AG09319 (cell line): ENCODE measurements around the gene PTPRU.

ENCODE experiments used
- DNase-seq: peaks from one replicate; pipeline ENCODE4 v3.0.0-alpha.2; 2010; ENCODE audit warnings: low read depth; ENCODE audit errors: extremely low read depth
- CTCF ChIP-seq: IDR thresholded peaks from 2 replicates; pipeline ENCODE4 v1.5.1; 2011; ENCODE audit warnings: low read depth, mild to moderate bottlenecking, inconsistent platforms, low read length, moderate library complexity

PTPRU gene

GRCh38 chr1:29324771-29325351 lies 88.5 kb downstream of the PTPRU start:
- DNase-seq, result no peak
- TF ChIP-seq CTCF, result no peak

GRCh38 chr1:29325675-29326074 lies 89.4 kb downstream of the PTPRU start:
- DNase-seq, result no peak
- no peak for TF ChIP-seq CTCF

- TF ChIP-seq CTCF, result no peak
- DNase-seq, result no peak
These were observed 89.8 kb downstream of the PTPRU start for GRCh38 chr1:29326123-29326522.

- no peak for DNase-seq
- no peak for TF ChIP-seq CTCF
These were observed 91.1 kb downstream of the PTPRU start for GRCh38 chr1:29327223-29327935.

GRCh38 chr1:29329022-29329775 lies 92.9 kb downstream of the PTPRU start:
- no peak for DNase-seq
- no peak for TF ChIP-seq CTCF

- no peak for TF ChIP-seq CTCF
- no peak for DNase-seq
These were observed 93.8 kb downstream of the PTPRU start for GRCh38 chr1:29330089-29330488.

GRCh38 chr1:29330856-29331255 lies 94.5 kb downstream of the PTPRU start:
- no peak for TF ChIP-seq CTCF
- no peak for DNase-seq
